ENCODE data around the gene DVL2. TPM values are rescaled to one million over a fixed set of nuclear protein-coding genes. Genes with fewer than 3 reads are reported as not detected.

DVL2 gene
- total and polyA plus RNA-seq, 2 of the 13 experiments (the other 11 are each of a cell fraction or from before 2014, with no cell fraction given) = 5.7 to 38.2 TPM

DNA sequence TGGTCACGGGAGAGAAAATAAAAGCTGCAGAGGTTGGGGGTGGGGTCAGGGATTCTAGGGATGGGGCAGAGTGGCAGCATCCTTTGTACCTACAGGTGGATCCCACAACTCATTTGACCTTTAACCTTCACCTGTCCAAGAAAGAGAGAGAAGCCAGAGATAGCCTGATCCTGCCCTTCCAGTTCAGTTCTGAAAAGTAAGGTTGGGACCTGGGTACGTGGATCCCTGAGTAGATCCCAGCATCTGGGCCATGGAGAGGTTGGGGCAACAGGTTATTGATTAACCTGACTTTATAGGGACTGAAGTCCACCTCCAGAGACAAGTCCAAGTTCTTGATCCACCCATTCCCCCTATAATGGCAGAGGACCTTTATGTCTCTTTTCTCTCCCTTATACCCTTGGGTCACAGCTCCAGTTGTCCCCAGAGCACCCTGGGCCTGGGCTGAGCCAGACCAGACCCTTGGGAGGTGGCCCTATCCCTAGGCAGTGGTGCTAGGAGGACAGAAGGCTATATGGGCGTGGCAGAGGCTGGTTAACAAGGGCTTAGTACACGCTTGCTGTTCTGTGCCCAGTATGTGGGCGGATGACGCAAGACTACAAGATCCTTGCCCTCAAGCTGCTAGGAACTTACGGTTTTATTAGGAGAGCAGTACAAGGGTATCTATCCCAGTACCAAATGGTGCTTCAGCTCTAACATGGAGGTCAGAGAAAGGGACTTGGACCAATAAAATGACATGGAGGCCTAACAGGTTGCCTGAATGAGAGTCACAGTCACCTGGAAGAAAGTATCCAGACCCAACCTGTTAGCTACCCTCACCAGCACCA, 24.6 kb upstream of the DVL2 start (continued):
- TF ChIP-seq ZNF547 (CRISPR knock-in tag; IDR thresholded peaks at IDR 0.05) (0 out of 2 replicates have a peak, but pooled peaks have one; percentile 47), HMGA1 (CRISPR knock-in tag; conservative IDR thresholded peaks at IDR 0.05) (no peak), SKI (IDR thresholded peaks at IDR 0.05; ENCODE audit: partially characterized antibody) (peak; percentile 95), RCOR2 (CRISPR knock-in tag; IDR thresholded peaks at IDR 0.05) (0 out of 2 replicates have a peak, but pooled peaks have one; percentile 16), ZNF562 (CRISPR knock-in tag; IDR thresholded peaks at IDR 0.05; ENCODE audit: borderline replicate concordance) (no peak), NCOR1 (IDR thresholded peaks at IDR 0.05; ENCODE audit: borderline replicate concordance, low read length) (peak; percentile 90; the same call in 1 of the 2 replicates), ZNF205 (CRISPR knock-in tag; IDR thresholded peaks at IDR 0.05) (peak; percentile 40; the same call in 1 of the 2 replicates), KAT8 (CRISPR knock-in tag; IDR thresholded peaks at IDR 0.05) (peak; percentile 35; the same call in 1 of the 2 replicates), KDM5B (CRISPR knock-in tag; IDR thresholded peaks at IDR 0.05; ENCODE audit: borderline replicate concordance) (peak; percentile 84; the same call in 1 of the 2 replicates), YEATS4 (CRISPR knock-in tag; IDR thresholded peaks at IDR 0.05; ENCODE audit: borderline replicate concordance) (peak; percentile 72), ZNF619 (CRISPR knock-in tag; IDR thresholded peaks at IDR 0.05) (no peak), HOXA3 (CRISPR knock-in tag; IDR thresholded peaks at IDR 0.05) (peak; percentile 48; the same call in 1 of the 2 replicates), SOX13 (IDR thresholded peaks at IDR 0.05) (no peak), SOX13 (CRISPR knock-in tag; conservative IDR thresholded peaks at IDR 0.05 in 1 of 2, IDR thresholded peaks at IDR 0.05 in 1 of 2) (peak in 1 of 2 experiments; percentile 39; a peak in 2 of 4 replicates), NR2F6 (IDR thresholded peaks at IDR 0.05) (peak; percentile 32; the same call in 1 of the 2 replicates), NR2F6 (CRISPR knock-in tag; IDR thresholded peaks at IDR 0.05) (0 out of 2 replicates have a peak, but pooled peaks have one; percentile 23), ISL2 (CRISPR knock-in tag; IDR thresholded peaks at IDR 0.05) (peak; percentile 50), PTBP1 (IDR thresholded peaks at IDR 0.05; ENCODE audit: low read depth, low read length, poor library complexity, severe bottlenecking) (no peak), ZBTB20 (CRISPR knock-in tag; IDR thresholded peaks at IDR 0.05; ENCODE audit: borderline replicate concordance, low read depth) (peak; percentile 64; the same call in 1 of the 2 replicates), KLF16 (CRISPR knock-in tag; IDR thresholded peaks at IDR 0.05) (peak in 1 of 2 experiments; percentile 32; a peak in 1 of 4 replicates), MYNN (CRISPR knock-in tag; IDR thresholded peaks at IDR 0.05; ENCODE audit: low read depth) (no peak)
- TF ChIP-seq, protein P1, sequence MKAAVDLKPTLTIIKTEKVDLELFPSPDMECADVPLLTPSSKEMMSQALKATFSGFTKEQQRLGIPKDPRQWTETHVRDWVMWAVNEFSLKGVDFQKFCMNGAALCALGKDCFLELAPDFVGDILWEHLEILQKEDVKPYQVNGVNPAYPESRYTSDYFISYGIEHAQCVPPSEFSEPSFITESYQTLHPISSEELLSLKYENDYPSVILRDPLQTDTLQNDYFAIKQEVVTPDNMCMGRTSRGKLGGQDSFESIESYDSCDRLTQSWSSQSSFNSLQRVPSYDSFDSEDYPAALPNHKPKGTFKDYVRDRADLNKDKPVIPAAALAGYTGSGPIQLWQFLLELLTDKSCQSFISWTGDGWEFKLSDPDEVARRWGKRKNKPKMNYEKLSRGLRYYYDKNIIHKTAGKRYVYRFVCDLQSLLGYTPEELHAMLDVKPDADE (CRISPR knock-in tag; IDR thresholded peaks at IDR 0.05) = no peak
- TF ChIP-seq, protein P2, sequence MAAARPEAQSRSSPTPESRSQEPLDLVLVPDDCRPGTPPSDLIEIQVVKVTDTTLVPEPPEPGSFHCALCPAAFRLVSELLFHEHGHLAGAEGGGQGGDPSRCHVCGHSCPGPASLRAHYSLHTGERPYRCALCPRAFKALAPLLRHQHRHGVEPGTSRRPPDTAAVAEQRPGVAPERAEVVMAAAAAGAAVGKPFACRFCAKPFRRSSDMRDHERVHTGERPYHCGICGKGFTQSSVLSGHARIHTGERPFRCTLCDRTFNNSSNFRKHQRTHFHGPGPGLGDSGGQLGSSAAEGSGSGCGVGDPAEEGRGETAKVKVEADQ (CRISPR knock-in tag; IDR thresholded peaks at IDR 0.05; ENCODE audit: borderline replicate concordance) = peak; percentile 85
- TF ChIP-seq, protein P3, sequence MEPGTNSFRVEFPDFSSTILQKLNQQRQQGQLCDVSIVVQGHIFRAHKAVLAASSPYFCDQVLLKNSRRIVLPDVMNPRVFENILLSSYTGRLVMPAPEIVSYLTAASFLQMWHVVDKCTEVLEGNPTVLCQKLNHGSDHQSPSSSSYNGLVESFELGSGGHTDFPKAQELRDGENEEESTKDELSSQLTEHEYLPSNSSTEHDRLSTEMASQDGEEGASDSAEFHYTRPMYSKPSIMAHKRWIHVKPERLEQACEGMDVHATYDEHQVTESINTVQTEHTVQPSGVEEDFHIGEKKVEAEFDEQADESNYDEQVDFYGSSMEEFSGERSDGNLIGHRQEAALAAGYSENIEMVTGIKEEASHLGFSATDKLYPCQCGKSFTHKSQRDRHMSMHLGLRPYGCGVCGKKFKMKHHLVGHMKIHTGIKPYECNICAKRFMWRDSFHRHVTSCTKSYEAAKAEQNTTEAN (CRISPR knock-in tag; conservative IDR thresholded peaks at IDR 0.05) = no peak
- TF ChIP-seq, protein P4, sequence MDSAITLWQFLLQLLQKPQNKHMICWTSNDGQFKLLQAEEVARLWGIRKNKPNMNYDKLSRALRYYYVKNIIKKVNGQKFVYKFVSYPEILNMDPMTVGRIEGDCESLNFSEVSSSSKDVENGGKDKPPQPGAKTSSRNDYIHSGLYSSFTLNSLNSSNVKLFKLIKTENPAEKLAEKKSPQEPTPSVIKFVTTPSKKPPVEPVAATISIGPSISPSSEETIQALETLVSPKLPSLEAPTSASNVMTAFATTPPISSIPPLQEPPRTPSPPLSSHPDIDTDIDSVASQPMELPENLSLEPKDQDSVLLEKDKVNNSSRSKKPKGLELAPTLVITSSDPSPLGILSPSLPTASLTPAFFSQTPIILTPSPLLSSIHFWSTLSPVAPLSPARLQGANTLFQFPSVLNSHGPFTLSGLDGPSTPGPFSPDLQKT (CRISPR knock-in tag; IDR thresholded peaks at IDR 0.05; ENCODE audit: borderline replicate concordance) = no peak

Data from HepG2 (cell line).